Glutamatergic neuron (in vitro differentiated cells): Measurements from ENCODE around the gene ZFR. TPM values are rescaled to one million over a fixed set of nuclear protein-coding genes. Genes with fewer than 3 reads are reported as not detected.

Source experiments
- DNase-seq: peaks from one replicate; pipeline ENCODE4 v3.0.0; 2022
- H3K27ac Mint-ChIP-seq: one replicate; pipeline ENCODE4 v1.8.0; 2020; ENCODE audit warnings: mild to moderate bottlenecking, mixed read lengths, inconsistent platforms; ENCODE audit not compliant: unreplicated experiment
- H3K27me3 Mint-ChIP-seq: one replicate; pipeline ENCODE4 v1.8.0; 2020; ENCODE audit warnings: mild to moderate bottlenecking, moderate library complexity, mixed read lengths, inconsistent platforms; ENCODE audit not compliant: unreplicated experiment
- H3K36me3 Mint-ChIP-seq: one replicate; pipeline ENCODE4 v1.8.0; 2020; ENCODE audit warnings: mild to moderate bottlenecking, mixed read lengths, inconsistent platforms; ENCODE audit not compliant: unreplicated experiment
- H3K4me1 Mint-ChIP-seq: one replicate; pipeline ENCODE4 v1.8.0; 2020; ENCODE audit warnings: mild to moderate bottlenecking, low read depth, mixed read lengths, inconsistent platforms; ENCODE audit not compliant: unreplicated experiment
- H3K4me3 Mint-ChIP-seq: one replicate; pipeline ENCODE4 v1.8.0; 2020; ENCODE audit warnings: mild to moderate bottlenecking, mixed read lengths, inconsistent platforms; ENCODE audit not compliant: unreplicated experiment
- H3K9me3 Mint-ChIP-seq: one replicate; pipeline ENCODE4 v1.8.0; 2020; ENCODE audit warnings: mild to moderate bottlenecking, moderate library complexity, mixed read lengths, inconsistent platforms; ENCODE audit not compliant: unreplicated experiment
- CTCF ChIP-seq: fragments of 200-600 bp; sonication (generic); IDR thresholded peaks from one replicate; pipeline ENCODE4 v1.5.0; 2021; ENCODE audit not compliant: partially characterized antibody, unreplicated experiment
- total RNA-seq: library from RNA; stranded (reverse); fragmentation: NEBNext Ultra II Directional; extraction: Animal tissue kit (Norgen Biotek cat#: 25700); gene quantifications from one replicate; pipeline ENCODE4 v1.2.1, GENCODE V29; 2021; ENCODE audit not compliant: unreplicated experiment

ZFR gene
- total RNA-seq, 1 donor from 2014 or later = 84.5 TPM

DNA sequence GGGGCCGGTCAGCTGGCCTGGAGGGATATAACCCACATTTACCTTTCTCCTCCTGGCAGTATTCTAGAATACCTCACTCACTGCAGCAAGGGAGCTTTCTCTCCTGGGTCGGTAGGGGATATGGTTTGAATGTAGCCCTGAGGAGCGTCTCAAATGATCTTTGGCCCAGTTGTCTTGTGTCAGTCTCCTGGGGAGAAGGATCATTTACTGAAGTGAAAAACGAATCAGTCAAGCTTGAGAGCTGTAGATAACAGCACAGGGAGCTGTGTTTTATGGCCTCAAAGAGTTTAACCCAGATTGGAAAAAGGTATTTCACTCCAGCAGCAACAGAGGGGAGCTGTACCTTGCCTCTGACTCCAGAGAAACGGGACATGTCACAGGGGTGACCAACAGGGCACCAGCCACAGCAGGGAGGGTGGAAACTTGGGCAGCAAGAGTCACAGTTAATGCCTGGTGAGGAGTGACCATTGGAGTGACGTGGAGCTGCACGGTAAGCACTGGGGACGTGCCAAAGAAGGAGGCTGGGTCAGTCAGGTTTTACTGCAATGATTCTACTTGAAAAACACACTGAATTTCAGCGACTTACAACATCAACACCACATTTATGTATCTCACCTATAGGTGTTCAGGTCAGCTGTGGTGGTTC, 29.8 kb upstream of the ZFR start:
- no peak for DNase-seq
- Mint-ChIP-seq H3K9me3 (peaks cover 2% of the 10 kb centered on the region), H3K4me3 (peak overlapping the region; percentile 64), H3K27me3 (peaks cover 5% of the 10 kb centered on the region), H3K27ac (no peak overlapping the region), H3K36me3 (peaks cover 4% of the 10 kb centered on the region), H3K4me1 (peaks cover 16% of the 10 kb centered on the region)
- no peak for TF ChIP-seq CTCF

DNA sequence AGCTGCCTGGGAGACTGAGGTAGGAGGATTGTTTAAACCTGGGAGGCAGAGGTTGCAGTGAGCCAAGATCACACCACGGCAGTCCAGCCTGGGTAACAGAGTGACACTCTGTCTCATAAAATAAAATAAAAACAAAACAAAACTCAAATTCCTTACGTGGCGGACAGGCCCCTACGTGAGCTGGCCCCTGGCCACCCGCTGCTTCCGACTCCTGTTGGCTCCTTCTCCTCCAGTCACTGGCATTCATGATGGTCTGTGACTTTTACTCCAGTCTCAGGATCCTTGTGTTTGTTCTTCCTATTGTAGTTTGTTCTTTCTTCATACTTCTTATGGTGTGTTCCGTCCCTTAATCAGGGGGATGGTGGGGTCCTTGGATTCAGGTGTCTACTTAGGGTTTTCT, 28.5 kb upstream of the ZFR start:
- no peak for TF ChIP-seq CTCF
- no peak for DNase-seq
- Mint-ChIP-seq H3K27me3 (peaks cover 5% of the 10 kb centered on the region), H3K27ac (no peak overlapping the region), H3K36me3 (peaks cover 4% of the 10 kb centered on the region), H3K4me3 (no peak overlapping the region), H3K9me3 (peaks cover 2% of the 10 kb centered on the region), H3K4me1 (peaks cover 16% of the 10 kb centered on the region)

- H3K27me3 Mint-ChIP-seq = peaks cover 5% of the 10 kb centered on the region
- peaks cover 4% of the 10 kb centered on the region for H3K36me3 Mint-ChIP-seq
- no peak for DNase-seq
- peaks cover 16% of the 10 kb centered on the region for H3K4me1 Mint-ChIP-seq
- H3K9me3 Mint-ChIP-seq = peaks cover 2% of the 10 kb centered on the region
- H3K4me3 Mint-ChIP-seq = no peak overlapping the region
- H3K27ac Mint-ChIP-seq = no peak overlapping the region
- no peak for TF ChIP-seq CTCF
Measured at GRCh38 chr5:32471784-32472183, 27.2 kb upstream of the ZFR start.

GRCh38 chr5:32465076-32465475, 20.5 kb upstream of the ZFR start:
- H3K4me3 Mint-ChIP-seq = no peak overlapping the region
- H3K9me3 Mint-ChIP-seq = no peaks in the 10 kb centered on the region
- DNase-seq = no peak
- H3K27ac Mint-ChIP-seq = no peak overlapping the region
- no peaks in the 10 kb centered on the region for H3K27me3 Mint-ChIP-seq
- H3K4me1 Mint-ChIP-seq = no peaks in the 10 kb centered on the region
- H3K36me3 Mint-ChIP-seq = no peaks in the 10 kb centered on the region
- no peak for TF ChIP-seq CTCF

DNA sequence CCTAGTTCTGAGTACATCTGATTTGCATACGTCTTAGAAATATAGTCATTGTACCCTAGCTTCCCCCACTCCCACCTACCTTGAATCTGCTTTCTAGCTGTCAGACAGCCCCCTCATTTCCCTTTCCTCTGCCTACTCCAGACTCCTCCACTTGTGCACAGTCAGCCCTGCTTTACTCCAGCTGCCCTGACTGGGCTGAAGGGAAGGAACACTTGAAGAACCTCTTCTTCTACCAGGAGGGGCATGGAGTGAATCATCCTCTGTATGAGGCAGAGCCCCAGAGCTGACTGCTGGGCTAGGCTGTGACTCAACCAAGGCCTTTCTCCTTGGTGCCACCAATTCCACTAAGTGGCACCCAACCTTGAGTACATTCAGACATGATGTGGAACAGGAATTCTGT, 18.1 kb upstream of the ZFR start:
- Mint-ChIP-seq H3K36me3 (no peaks in the 10 kb centered on the region), H3K9me3 (no peaks in the 10 kb centered on the region), H3K4me1 (no peaks in the 10 kb centered on the region), H3K27ac (no peak overlapping the region), H3K27me3 (peaks cover 1% of the 10 kb centered on the region), H3K4me3 (no peak overlapping the region)
- DNase-seq = no peak
- TF ChIP-seq CTCF = no peak
